Sciatic nerve (tissue), 2 donors: ENCODE data around the gene PCNX2. TPM values are rescaled to one million over a fixed set of nuclear protein-coding genes. Genes with fewer than 3 reads are reported as not detected.

Experiments
- ATAC-seq: fragments of 200-7000 bp; cut with Tn5 transposase; one replicate; pipeline ENCODE4 v1.9.1; 2020; ENCODE audit warnings: mild to moderate bottlenecking, moderate library complexity
- DNase-seq: peaks from one replicate; pipeline ENCODE4 v3.0.0-alpha.2; 2020; ENCODE audit warnings: low spot score
- intact Hi-C: fragments of 100-400 bp; cut with DNase I; formaldehyde crosslinking; loops from one replicate; pipeline ENCODE4 v1.14.2; 2022
- total RNA-seq: library from RNA; stranded (reverse); fragmentation: NEBNext Ultra II Directional; extraction: Animal tissue kit (Norgen Biotek cat#: 25700); gene quantifications from one replicate; pipeline ENCODE4 v1.2.1, GENCODE V29; 2021
- donor health status: DM: no; HTN: no; CAD: no.
- donor health status: DM: no; HTN: no; CAD: no.

PCNX2 gene
- total RNA-seq, 1 donor from 2014 or later, result 16.2 TPM

GRCh38 chr1:233240829-233241682 is 54.5 kb downstream of the PCNX2 start:
- ATAC-seq, result peak; percentile 92
- DNase-seq, result peak; percentile 77
- intact Hi-C loops, result loop anchor here (10.0 kb wide), 1 partner anchor 606 kb away; the partner anchor contains the start of gene SIPA1L2

GRCh38 chr1:233240371-233240770 is 55.2 kb downstream of the PCNX2 start:
- peak; percentile 67 for ATAC-seq
- no peak for DNase-seq

GRCh38 chr1:233238884-233239431 is 56.6 kb downstream of the PCNX2 start:
- DNase-seq (no peak), ATAC-seq (no peak)
- intact Hi-C loops, result no loop called here

More at GRCh38 chr1:233240371-233240770, 55.2 kb downstream of the PCNX2 start:
- intact Hi-C loops, result loop anchor here (10.0 kb wide), 1 partner anchor 606 kb away; the partner anchor contains the start of gene SIPA1L2

GRCh38 chr1:233237647-233238046 is 57.9 kb downstream of the PCNX2 start:
- intact Hi-C loops, result no loop called here
- DNase-seq, result no peak
- ATAC-seq, result peak; percentile 46

- intact Hi-C loops, result no loop called here
- no peak for ATAC-seq
Measured at GRCh38 chr1:233233508-233234040, 62.0 kb downstream of the PCNX2 start.

GRCh38 chr1:233230011-233230410 is 65.5 kb downstream of the PCNX2 start:
- intact Hi-C loops, result no loop called here
- ATAC-seq, result no peak
- no peak for DNase-seq

More at GRCh38 chr1:233233508-233234040, 62.0 kb downstream of the PCNX2 start:
- DNase-seq, result no peak

- intact Hi-C loops, result no loop called here
- no peak for DNase-seq
- ATAC-seq, result no peak
Measured at GRCh38 chr1:233229288-233229687, 66.2 kb downstream of the PCNX2 start.

- intact Hi-C loops, result no loop called here
Measured at GRCh38 chr1:233227930-233228465, 67.5 kb downstream of the PCNX2 start.

GRCh38 chr1:233224311-233224710 is 71.2 kb downstream of the PCNX2 start:
- intact Hi-C loops, result no loop called here
- DNase-seq, result no peak

More at GRCh38 chr1:233227930-233228465, 67.5 kb downstream of the PCNX2 start:
- DNase-seq (no peak), ATAC-seq (no peak)

GRCh38 chr1:233217832-233218231 is 77.7 kb downstream of the PCNX2 start:
- DNase-seq (no peak), ATAC-seq (no peak)
- intact Hi-C loops, result no loop called here

More at GRCh38 chr1:233224311-233224710, 71.2 kb downstream of the PCNX2 start:
- no peak for ATAC-seq

- intact Hi-C loops, result no loop called here
- DNase-seq (no peak), ATAC-seq (no peak)
Measured at GRCh38 chr1:233216009-233216408, 79.5 kb downstream of the PCNX2 start.

GRCh38 chr1:233215135-233215760 is 80.3 kb downstream of the PCNX2 start:
- DNase-seq, result no peak
- no peak for ATAC-seq
- intact Hi-C loops, result no loop called here

- intact Hi-C loops, result no loop called here
- ATAC-seq, result no peak
- no peak for DNase-seq
Measured at GRCh38 chr1:233211595-233211994, 83.9 kb downstream of the PCNX2 start.

- DNase-seq, result no peak
- intact Hi-C loops, result no loop called here
- no peak for ATAC-seq
Measured at GRCh38 chr1:233211106-233211505, 84.4 kb downstream of the PCNX2 start.

- no peak for ATAC-seq
- intact Hi-C loops, result no loop called here
- no peak for DNase-seq
Measured at GRCh38 chr1:233209481-233209880, 86.0 kb downstream of the PCNX2 start.

GRCh38 chr1:233208687-233209086 is 86.8 kb downstream of the PCNX2 start:
- DNase-seq, result no peak
- ATAC-seq, result no peak
- intact Hi-C loops, result no loop called here

- intact Hi-C loops, result no loop called here
- no peak for DNase-seq
- no peak for ATAC-seq
Measured at GRCh38 chr1:233197940-233198339, 97.6 kb downstream of the PCNX2 start.

- ATAC-seq (no peak), DNase-seq (no peak)
- intact Hi-C loops, result no loop called here
Measured at GRCh38 chr1:233193741-233194140, 101.8 kb downstream of the PCNX2 start.

- intact Hi-C loops, result no loop called here
- ATAC-seq (no peak), DNase-seq (no peak)
Measured at GRCh38 chr1:233190987-233191386, 104.5 kb downstream of the PCNX2 start.
